Naive thymus-derived CD4-positive, alpha-beta T cell (primary cell): ENCODE data around the gene UHRF1. TPM values are rescaled to one million over a fixed set of nuclear protein-coding genes. Genes with fewer than 3 reads are reported as not detected.

Experiments
- ATAC-seq: fragments of 150-1000 bp; cut with Tn5 transposase; 2 replicates; pipeline ENCODE4 v1.10.0; 2021; ENCODE audit warnings: mild to moderate bottlenecking, moderate library complexity
- CTCF ChIA-PET: fragments of 350-600 bp; sonication (Branson Sonifier 250); formaldehyde crosslinking; loops from one replicate; lab custom pipeline; 2021; ENCODE audit warnings: antibody characterized with exemption; lab: Charles Lee
- POLR2A ChIA-PET: fragments of 350-600 bp; sonication (Branson Sonifier 250); formaldehyde crosslinking; loops from one replicate; lab custom pipeline; 2021; ENCODE audit warnings: antibody characterized with exemption, inconsistent platforms; lab: Charles Lee
- DNase-seq, 9 donors: peaks; one replicate each; pipeline versions ENCODE4 v3.0.0 to v3.0.0-alpha.2; 2020 to 2022; ENCODE audit warnings: mixed read lengths in 1 of 9
- H3K27ac ChIP-seq: one replicate; pipeline ENCODE4 v1.7.0; 2013; ENCODE audit warnings: mild to moderate bottlenecking, low read depth, low read length, moderate library complexity
- H3K27me3 ChIP-seq, 2 donors: one replicate each; pipeline ENCODE4 v1.7.0; 2013; ENCODE audit warnings: low read length in 2 of 2, mild to moderate bottlenecking in 2 of 2, moderate library complexity in 2 of 2; ENCODE audit not compliant: control insufficient read depth in 2 of 2, insufficient read depth in 2 of 2
- H3K36me3 ChIP-seq, 3 experiments: 1 replicate in 2 of 3; 2 replicates in 1 of 3; pipeline ENCODE4 v1.7.0; 2013; ENCODE audit warnings: low read length in 3 of 3, mild to moderate bottlenecking in 3 of 3, moderate library complexity in 1 of 3; ENCODE audit not compliant: insufficient read depth in 3 of 3, control insufficient read depth in 2 of 3
- H3K4me1 ChIP-seq, 2 donors: one replicate each; pipeline ENCODE4 v1.7.0; 2013; ENCODE audit warnings: low read length in 2 of 2, mild to moderate bottlenecking in 2 of 2, moderate library complexity in 1 of 2; ENCODE audit not compliant: control insufficient read depth in 2 of 2, insufficient read depth in 2 of 2
- H3K4me3 ChIP-seq: 2 replicates; pipeline ENCODE4 v1.7.0; 2013; ENCODE audit warnings: mild to moderate bottlenecking, low read length
- H3K9me3 ChIP-seq, 3 experiments: 1 replicate in 2 of 3; 2 replicates in 1 of 3; pipeline ENCODE4 v1.7.0; 2013; ENCODE audit warnings: low read length in 3 of 3; ENCODE audit not compliant: control insufficient read depth in 2 of 3
- H3K27ac Mint-ChIP-seq, 9 donors: one replicate each; pipeline ENCODE4 v1.8.0; 2020 to 2022; ENCODE audit warnings: mixed read lengths in 9 of 9, mild to moderate bottlenecking in 8 of 9, moderate library complexity in 5 of 9, inconsistent platforms in 2 of 9
- H3K27me3 Mint-ChIP-seq, 5 donors: one replicate each; pipeline ENCODE4 v1.8.0; 2021 to 2022; ENCODE audit warnings: mixed read lengths in 5 of 5, mild to moderate bottlenecking in 1 of 5
- H3K36me3 Mint-ChIP-seq, 5 donors: one replicate each; pipeline ENCODE4 v1.8.0; 2020 to 2022; ENCODE audit warnings: mixed read lengths in 5 of 5, mild to moderate bottlenecking in 3 of 5, inconsistent platforms in 1 of 5
- H3K4me1 Mint-ChIP-seq, 7 donors: one replicate each; pipeline ENCODE4 v1.8.0; 2020 to 2022; ENCODE audit warnings: mixed read lengths in 7 of 7, mild to moderate bottlenecking in 3 of 7, inconsistent platforms in 1 of 7
- H3K4me3 Mint-ChIP-seq, 10 donors: one replicate each; pipeline ENCODE4 v1.8.0; 2020 to 2022; ENCODE audit warnings: mild to moderate bottlenecking in 10 of 10, mixed read lengths in 10 of 10, moderate library complexity in 6 of 10, inconsistent platforms in 2 of 10
- H3K9me3 Mint-ChIP-seq, 11 donors: one replicate each; pipeline ENCODE4 v1.8.0; 2020 to 2022; ENCODE audit warnings: mixed read lengths in 11 of 11, mild to moderate bottlenecking in 4 of 11, inconsistent platforms in 1 of 11, moderate library complexity in 1 of 11
- intact Hi-C, 2 donors: fragments of 100-400 bp; cut with micrococcal nuclease; formaldehyde crosslinking; loops; one replicate each; pipeline ENCODE4 v1.15.1; 2023
- polyA plus RNA-seq, 2 donors: library from polyadenylated mRNA; unstranded; fragments of 300-500 nt; fragmentation: Illumina TruSeq; gene quantifications; one replicate each; pipeline ENCODE4 v1.2.3, GENCODE V29; 2021
- total RNA-seq, 6 experiments: library from RNA in 5 of 6; stranded (reverse) in 5 of 6; gene quantifications; 1 replicate in 5 of 6; 2 replicates in 1 of 6; pipeline ENCODE4 v1.2.3 and lab custom pipeline; 2021 to 2026

The UHRF1 gene
- total and polyA plus RNA-seq, 7 experiments from 2014 or later: 0.06 to 94.0 (median 0.11) TPM

- no peak overlapping the region for H3K4me3 ChIP-seq
- H3K27me3 Mint-ChIP-seq: no peaks in the 10 kb centered on the region
- CTCF ChIA-PET: no interaction called here
- POLR2A ChIA-PET: no interaction called here
- H3K9me3 ChIP-seq: peaks cover 0 to 3% (median 0%) of the 10 kb centered on the region in 3 experiments
- no peak overlapping the region for H3K4me3 Mint-ChIP-seq
- intact Hi-C loops: no loop called here
- H3K4me1 Mint-ChIP-seq: peaks cover 18 to 33% (median 26%) of the 10 kb centered on the region in 7 donors
- no peak for DNase-seq
- H3K36me3 ChIP-seq: peaks cover 0 to 26% (median 0%) of the 10 kb centered on the region in 3 experiments
- H3K36me3 Mint-ChIP-seq: peaks cover 5 to 52% (median 29%) of the 10 kb centered on the region in 5 donors
- H3K9me3 Mint-ChIP-seq: peaks cover 0 to 11% (median 2%) of the 10 kb centered on the region in 11 donors
- H3K27ac ChIP-seq: no peak overlapping the region
- no peak for ATAC-seq
- H3K27me3 ChIP-seq: no peaks in the 10 kb centered on the region
- no peaks in the 10 kb centered on the region for H3K4me1 ChIP-seq
- no peak overlapping the region for H3K27ac Mint-ChIP-seq
Measured at GRCh38 chr19:4997297-4997696, 88.0 kb downstream of the UHRF1 start.

- intact Hi-C loops: no loop called here
- no peaks in the 10 kb centered on the region for H3K9me3 Mint-ChIP-seq
Measured at GRCh38 chr19:5000120-5000611, 90.9 kb downstream of the UHRF1 start.

GRCh38 chr19:5001615-5002014, 92.3 kb downstream of the UHRF1 start:
- H3K27ac ChIP-seq: no peak overlapping the region
- Mint-ChIP-seq H3K4me1 (peaks cover 13 to 30% (median 22%) of the 10 kb centered on the region in 7 donors), H3K9me3 (no peaks in the 10 kb centered on the region), H3K27ac (no peak overlapping the region), H3K4me3 (no peak overlapping the region), H3K36me3 (peaks cover 0 to 43% (median 16%) of the 10 kb centered on the region in 5 donors), H3K27me3 (no peaks in the 10 kb centered on the region)
- CTCF ChIA-PET: interaction anchor here (0.6 to 0.9 kb wide), 2 partner anchors 13 to 31 kb away, joined by 3 to 5 read pairs; no protein-coding TSS in a partner anchor
- no peaks in the 10 kb centered on the region for H3K27me3 ChIP-seq
- no peaks in the 10 kb centered on the region for H3K4me1 ChIP-seq
- no peak overlapping the region for H3K4me3 ChIP-seq
- peaks cover 0 to 18% (median 0%) of the 10 kb centered on the region in 3 experiments for H3K36me3 ChIP-seq
- no peaks in the 10 kb centered on the region for H3K9me3 ChIP-seq
- ATAC-seq (peak; percentile 57), DNase-seq (peak in 6 of 9 donors; percentile 7 to 27 (median 15))
- POLR2A ChIA-PET: interaction anchor here (0.5 to 1.0 kb wide), 2 partner anchors 37 to 85 kb away, joined by 3 read pairs; no protein-coding TSS in a partner anchor
- intact Hi-C loops: no loop called here

More at GRCh38 chr19:5000120-5000611, 90.9 kb downstream of the UHRF1 start:
- Mint-ChIP-seq H3K36me3 (peaks cover 0 to 48% (median 18%) of the 10 kb centered on the region in 5 donors), H3K4me1 (peaks cover 12 to 32% (median 22%) of the 10 kb centered on the region in 7 donors), H3K4me3 (no peak overlapping the region), H3K27ac (peak overlapping the region in 1 of 9 donors; percentile 11), H3K27me3 (no peaks in the 10 kb centered on the region)
- Histone ChIP-seq H3K4me1 (no peaks in the 10 kb centered on the region), H3K9me3 (no peaks in the 10 kb centered on the region), H3K27ac (no peak overlapping the region), H3K36me3 (peaks cover 0 to 26% (median 0%) of the 10 kb centered on the region in 3 experiments), H3K4me3 (no peak overlapping the region), H3K27me3 (no peaks in the 10 kb centered on the region)
- no peak for DNase-seq
- ChIA-PET CTCF (no interaction called here), POLR2A (no interaction called here)
- no peak for ATAC-seq

- no peak for DNase-seq
- ATAC-seq: no peak
- peak overlapping the region in 3 of 9 donors; percentile 36 to 87 (median 61) for H3K27ac Mint-ChIP-seq
- ChIA-PET POLR2A (no interaction called here), CTCF (interaction anchor here (0.6 to 0.9 kb wide), 2 partner anchors 12 to 30 kb away, joined by 3 to 5 read pairs; no protein-coding TSS in a partner anchor)
- no peaks in the 10 kb centered on the region for H3K9me3 ChIP-seq
- no peak overlapping the region for H3K27ac ChIP-seq
- intact Hi-C loops: no loop called here
- H3K4me1 ChIP-seq: no peaks in the 10 kb centered on the region
- no peak overlapping the region for H3K4me3 ChIP-seq
- H3K36me3 Mint-ChIP-seq: peaks cover 0 to 40% (median 18%) of the 10 kb centered on the region in 5 donors
- H3K4me3 Mint-ChIP-seq: no peak overlapping the region
- peaks cover 0 to 13% (median 0%) of the 10 kb centered on the region in 3 experiments for H3K36me3 ChIP-seq
- peaks cover 0 to 2% (median under 1%) of the 10 kb centered on the region in 11 donors for H3K9me3 Mint-ChIP-seq
- no peaks in the 10 kb centered on the region for H3K27me3 ChIP-seq
- H3K4me1 Mint-ChIP-seq: peaks cover 15 to 32% (median 22%) of the 10 kb centered on the region in 7 donors
- no peaks in the 10 kb centered on the region for H3K27me3 Mint-ChIP-seq
Measured at GRCh38 chr19:5002143-5002542, 92.8 kb downstream of the UHRF1 start.

DNA sequence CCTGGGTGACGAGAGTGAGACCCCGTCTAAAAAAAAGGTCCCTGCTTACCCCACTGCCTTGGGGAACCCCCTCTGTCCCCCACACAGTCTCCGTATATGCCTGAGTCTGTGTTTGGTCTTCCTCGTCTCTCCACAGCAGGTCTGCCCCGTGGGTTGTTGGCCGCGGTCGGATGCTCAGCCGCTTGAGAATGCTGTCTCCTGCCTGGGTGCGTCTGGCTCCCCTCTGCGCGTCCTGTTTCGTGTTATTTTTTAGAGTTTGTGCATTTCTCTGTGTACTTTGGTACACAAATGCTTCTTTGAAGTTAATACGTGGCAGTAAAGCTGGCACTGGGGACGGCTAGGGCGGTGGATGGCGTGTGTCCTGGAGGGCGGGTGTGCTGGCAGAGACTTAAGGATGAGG, 94.5 kb downstream of the UHRF1 start:
- H3K36me3 Mint-ChIP-seq: peaks cover 0 to 49% (median 28%) of the 10 kb centered on the region in 5 donors
- no peak overlapping the region for H3K27ac ChIP-seq
- no peaks in the 10 kb centered on the region for H3K27me3 Mint-ChIP-seq
- intact Hi-C loops: no loop called here
- peaks cover 0 to 15% (median 4%) of the 10 kb centered on the region in 11 donors for H3K9me3 Mint-ChIP-seq
- no peaks in the 10 kb centered on the region for H3K27me3 ChIP-seq
- ChIA-PET CTCF (interaction anchor here (0.7 kb wide), 1 partner anchor 13 kb away, joined by 3 read pairs; no protein-coding TSS in a partner anchor), POLR2A (no interaction called here)
- H3K9me3 ChIP-seq: no peaks in the 10 kb centered on the region
- no peak overlapping the region for H3K4me3 ChIP-seq
- no peak overlapping the region for H3K4me3 Mint-ChIP-seq
- peaks cover 15 to 40% (median 20%) of the 10 kb centered on the region in 7 donors for H3K4me1 Mint-ChIP-seq
- DNase-seq (no peak), ATAC-seq (no peak)
- no peak overlapping the region for H3K27ac Mint-ChIP-seq
- H3K36me3 ChIP-seq: peaks cover 0 to 7% (median 0%) of the 10 kb centered on the region in 3 experiments
- no peaks in the 10 kb centered on the region for H3K4me1 ChIP-seq

DNA sequence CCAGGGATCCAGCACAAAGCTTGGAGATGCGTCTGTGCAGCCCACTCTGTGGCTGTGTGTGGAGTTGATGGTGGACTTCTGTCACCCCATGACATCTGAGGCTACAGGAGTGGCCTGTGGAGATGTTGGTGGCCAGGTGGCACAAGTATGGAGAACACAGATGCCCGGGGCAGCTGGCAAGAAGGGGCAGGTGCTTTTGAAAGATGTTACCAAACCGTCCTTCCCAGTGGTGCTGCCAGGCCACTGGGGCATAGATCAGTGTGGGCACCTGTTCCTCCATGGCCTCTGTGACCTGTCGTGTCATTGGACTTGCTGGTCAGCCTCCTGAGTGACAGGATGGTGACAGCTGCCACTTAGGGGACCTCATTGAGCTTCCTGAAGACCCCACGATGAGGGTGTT, 95.8 kb downstream of the UHRF1 start:
- no peaks in the 10 kb centered on the region for H3K4me1 ChIP-seq
- H3K36me3 ChIP-seq: peaks cover 0 to 7% (median 0%) of the 10 kb centered on the region in 3 experiments
- no peak overlapping the region for H3K27ac ChIP-seq
- no peak overlapping the region for H3K27ac Mint-ChIP-seq
- H3K4me3 ChIP-seq: no peak overlapping the region
- H3K9me3 ChIP-seq: no peaks in the 10 kb centered on the region
- ChIA-PET POLR2A (interaction anchor here (0.7 kb wide), 1 partner anchor 15 kb away, joined by 3 read pairs; no protein-coding TSS in a partner anchor), CTCF (interaction anchor here (0.6 kb wide), 1 partner anchor 41 kb away, joined by 3 read pairs; no protein-coding TSS in a partner anchor)
- H3K27me3 ChIP-seq: no peaks in the 10 kb centered on the region
- no peaks in the 10 kb centered on the region for H3K27me3 Mint-ChIP-seq
- ATAC-seq: no peak
- no peak overlapping the region for H3K4me3 Mint-ChIP-seq
- H3K4me1 Mint-ChIP-seq: peaks cover 15 to 34% (median 23%) of the 10 kb centered on the region in 7 donors
- peaks cover 0 to 15% (median 4%) of the 10 kb centered on the region in 11 donors for H3K9me3 Mint-ChIP-seq
- intact Hi-C loops: no loop called here
- DNase-seq: no peak
- peaks cover 0 to 44% (median 26%) of the 10 kb centered on the region in 5 donors for H3K36me3 Mint-ChIP-seq
